Neural cell (in vitro differentiated cells): Measurements from ENCODE around the gene CNTNAP2. TPM values are rescaled to one million over a fixed set of nuclear protein-coding genes. Genes with fewer than 3 reads are reported as not detected.

ENCODE experiments used
- H2AFZ ChIP-seq: fragments of 200-600, 300-800 bp; sonication (generic), shearing (Covaris generic); 2 replicates; pipeline ENCODE4 v1.6.0; 2014; ENCODE audit warnings: low read depth, mild to moderate bottlenecking, antibody characterized with exemption, low read length, moderate library complexity
- H3F3A ChIP-seq: fragments of 200-600 bp; shearing (Covaris generic); 2 replicates; pipeline ENCODE4 v1.6.1; 2016; ENCODE audit warnings: mild to moderate bottlenecking, moderate library complexity, mixed read lengths, antibody characterized with exemption, low read length; ENCODE audit not compliant: insufficient read depth, poor library complexity, severe bottlenecking
- H3K27ac ChIP-seq: fragments of 200-600, 300-800 bp; sonication (generic), shearing (Covaris generic); 2 replicates; pipeline ENCODE4 v1.5.1; 2014; ENCODE audit warnings: mild to moderate bottlenecking, low read length, moderate library complexity
- H3K27me3 ChIP-seq: fragments of 300-800, 200-600 bp; sonication (generic), shearing (Covaris generic); 2 replicates; pipeline ENCODE4 v1.6.0; 2014; ENCODE audit warnings: mild to moderate bottlenecking, low read depth, low read length, moderate library complexity; ENCODE audit not compliant: insufficient read depth
- H3K36me3 ChIP-seq: fragments of 300-800, 200-600 bp; sonication (generic), shearing (Covaris generic); 2 replicates; pipeline ENCODE4 v1.5.1; 2014; ENCODE audit warnings: mild to moderate bottlenecking, antibody characterized with exemption, low read length, moderate library complexity; ENCODE audit not compliant: insufficient read depth
- H3K4me2 ChIP-seq: fragments of 300-800, 200-600 bp; sonication (generic), shearing (Covaris generic); 2 replicates; pipeline ENCODE4 v1.6.0; 2014; ENCODE audit warnings: mild to moderate bottlenecking, low read length
- H3K4me3 ChIP-seq: fragments of 300-800, 200-600 bp; sonication (generic), shearing (Covaris generic); 2 replicates; pipeline ENCODE4 v1.5.1; 2014; ENCODE audit warnings: mild to moderate bottlenecking, low read length, moderate library complexity
- H3K79me2 ChIP-seq: fragments of 200-600 bp; shearing (Covaris generic); replicated peaks from 2 replicates; pipeline ENCODE4 v1.6.0; 2014; ENCODE audit warnings: mild to moderate bottlenecking, low read length, moderate library complexity; ENCODE audit not compliant: insufficient read depth
- H3K9ac ChIP-seq: fragments of 300-800, 200-600 bp; sonication (generic), shearing (Covaris generic); 2 replicates; pipeline ENCODE4 v1.6.1; 2016; ENCODE audit warnings: mild to moderate bottlenecking, low read length, mixed read lengths
- H3K9me2 ChIP-seq: fragments of 200-600 bp; shearing (Covaris generic); 2 replicates; pipeline ENCODE4 v1.6.1; 2016; ENCODE audit warnings: mild to moderate bottlenecking, low read length, mixed read lengths; ENCODE audit not compliant: insufficient read depth
- H3K9me3 ChIP-seq: fragments of 200-600, 300-800 bp; sonication (generic), shearing (Covaris generic); 2 replicates; pipeline ENCODE4 v1.6.1; 2016; ENCODE audit warnings: mild to moderate bottlenecking, mixed run types, low read length, moderate library complexity, mixed read lengths
- H4K20me1 ChIP-seq: fragments of 200-600 bp; shearing (Covaris generic); 2 replicates; pipeline ENCODE4 v1.6.1; 2016; ENCODE audit warnings: mild to moderate bottlenecking, mixed run types; ENCODE audit not compliant: insufficient read depth
- EP300 ChIP-seq: fragments of 450-650 bp; conservative IDR thresholded peaks from 2 replicates; pipeline ENCODE4 v1.6.1; 2014; ENCODE audit warnings: antibody characterized with exemption, mild to moderate bottlenecking, moderate library complexity; ENCODE audit not compliant: poor library complexity, severe bottlenecking
- EZH2 ChIP-seq: fragments of 200-600, 300-800 bp; shearing (Covaris generic), sonication (generic); IDR thresholded peaks from 2 replicates; pipeline ENCODE4 v1.6.1; 2014; ENCODE audit warnings: antibody characterized with exemption, low read length, borderline replicate concordance, mild to moderate bottlenecking; ENCODE audit not compliant: insufficient read depth, poor library complexity, severe bottlenecking
- MXI1 ChIP-seq: fragments of 450-650 bp; conservative IDR thresholded peaks from 2 replicates; pipeline ENCODE4 v1.6.1; 2014; ENCODE audit warnings: antibody characterized with exemption, mild to moderate bottlenecking; ENCODE audit not compliant: poor library complexity, severe bottlenecking
- POLR2AphosphoS5 ChIP-seq: IDR thresholded peaks from 2 replicates; pipeline ENCODE4 v1.6.1; 2012
- RAD21 ChIP-seq: fragments of 450-650 bp; conservative IDR thresholded peaks from 2 replicates; pipeline ENCODE4 v1.6.1; 2014; ENCODE audit warnings: antibody characterized with exemption, mild to moderate bottlenecking, moderate library complexity
- SMC3 ChIP-seq: fragments of 450-650 bp; conservative IDR thresholded peaks from 2 replicates; pipeline ENCODE4 v1.6.1; 2014; ENCODE audit warnings: antibody characterized with exemption, mild to moderate bottlenecking, moderate library complexity; ENCODE audit not compliant: poor library complexity
- TAF1 ChIP-seq: IDR thresholded peaks from 2 replicates; pipeline ENCODE4 v1.6.1; 2012; ENCODE audit warnings: low read depth
- polyA plus RNA-seq: library from polyadenylated mRNA; depleted of rRNA; stranded (reverse); fragments of >200 nt; gene quantifications from 2 replicates; pipeline ENCODE4 v1.2.3, GENCODE V29; 2014
- TF ChIP-seq, protein P1 (sequence below): fragments of 450-650 bp; IDR thresholded peaks from 2 replicates; pipeline ENCODE4 v1.5.1; 2014; ENCODE audit warnings: antibody characterized with exemption, mild to moderate bottlenecking, moderate library complexity; ENCODE audit not compliant: poor library complexity, severe bottlenecking
- TF ChIP-seq, protein P2 (sequence below): IDR thresholded peaks from 2 replicates; pipeline ENCODE4 v1.6.1; 2012; ENCODE audit warnings: borderline replicate concordance

The CNTNAP2 gene
- polyA plus RNA-seq, 1 donor from 2014 or later = 276 TPM

DNA sequence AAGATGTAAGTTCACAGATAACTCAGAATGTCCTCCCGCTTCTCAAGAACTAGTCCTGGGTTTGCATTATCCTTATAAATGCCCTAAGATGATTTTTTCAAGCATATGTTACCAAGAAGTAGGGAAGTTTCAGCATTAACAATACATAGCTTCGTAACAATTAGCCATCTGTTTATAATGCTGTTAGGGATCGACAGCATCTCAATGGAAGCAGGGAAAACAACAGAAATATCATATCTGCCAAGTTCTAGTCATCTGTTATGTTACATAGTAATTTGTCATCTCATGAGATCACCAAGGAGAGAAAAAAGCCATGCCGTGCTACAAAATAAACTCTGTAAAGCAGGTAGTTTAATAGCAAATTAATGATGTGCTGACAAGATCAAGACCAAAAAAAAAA, 1742.4 kb downstream of the CNTNAP2 start:
- H3K27ac ChIP-seq = no peak overlapping the region
- H3K9ac ChIP-seq = no peak overlapping the region
- TF ChIP-seq SMC3 = no peak
- TF ChIP-seq EP300 = no peak
- TF ChIP-seq TAF1 = no peak
- TF ChIP-seq MXI1 = no peak
- no peak for TF ChIP-seq EZH2
- TF ChIP-seq RAD21 = no peak
- TF ChIP-seq, protein P1, sequence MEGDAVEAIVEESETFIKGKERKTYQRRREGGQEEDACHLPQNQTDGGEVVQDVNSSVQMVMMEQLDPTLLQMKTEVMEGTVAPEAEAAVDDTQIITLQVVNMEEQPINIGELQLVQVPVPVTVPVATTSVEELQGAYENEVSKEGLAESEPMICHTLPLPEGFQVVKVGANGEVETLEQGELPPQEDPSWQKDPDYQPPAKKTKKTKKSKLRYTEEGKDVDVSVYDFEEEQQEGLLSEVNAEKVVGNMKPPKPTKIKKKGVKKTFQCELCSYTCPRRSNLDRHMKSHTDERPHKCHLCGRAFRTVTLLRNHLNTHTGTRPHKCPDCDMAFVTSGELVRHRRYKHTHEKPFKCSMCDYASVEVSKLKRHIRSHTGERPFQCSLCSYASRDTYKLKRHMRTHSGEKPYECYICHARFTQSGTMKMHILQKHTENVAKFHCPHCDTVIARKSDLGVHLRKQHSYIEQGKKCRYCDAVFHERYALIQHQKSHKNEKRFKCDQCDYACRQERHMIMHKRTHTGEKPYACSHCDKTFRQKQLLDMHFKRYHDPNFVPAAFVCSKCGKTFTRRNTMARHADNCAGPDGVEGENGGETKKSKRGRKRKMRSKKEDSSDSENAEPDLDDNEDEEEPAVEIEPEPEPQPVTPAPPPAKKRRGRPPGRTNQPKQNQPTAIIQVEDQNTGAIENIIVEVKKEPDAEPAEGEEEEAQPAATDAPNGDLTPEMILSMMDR = no peak
- TF ChIP-seq, protein P2, sequence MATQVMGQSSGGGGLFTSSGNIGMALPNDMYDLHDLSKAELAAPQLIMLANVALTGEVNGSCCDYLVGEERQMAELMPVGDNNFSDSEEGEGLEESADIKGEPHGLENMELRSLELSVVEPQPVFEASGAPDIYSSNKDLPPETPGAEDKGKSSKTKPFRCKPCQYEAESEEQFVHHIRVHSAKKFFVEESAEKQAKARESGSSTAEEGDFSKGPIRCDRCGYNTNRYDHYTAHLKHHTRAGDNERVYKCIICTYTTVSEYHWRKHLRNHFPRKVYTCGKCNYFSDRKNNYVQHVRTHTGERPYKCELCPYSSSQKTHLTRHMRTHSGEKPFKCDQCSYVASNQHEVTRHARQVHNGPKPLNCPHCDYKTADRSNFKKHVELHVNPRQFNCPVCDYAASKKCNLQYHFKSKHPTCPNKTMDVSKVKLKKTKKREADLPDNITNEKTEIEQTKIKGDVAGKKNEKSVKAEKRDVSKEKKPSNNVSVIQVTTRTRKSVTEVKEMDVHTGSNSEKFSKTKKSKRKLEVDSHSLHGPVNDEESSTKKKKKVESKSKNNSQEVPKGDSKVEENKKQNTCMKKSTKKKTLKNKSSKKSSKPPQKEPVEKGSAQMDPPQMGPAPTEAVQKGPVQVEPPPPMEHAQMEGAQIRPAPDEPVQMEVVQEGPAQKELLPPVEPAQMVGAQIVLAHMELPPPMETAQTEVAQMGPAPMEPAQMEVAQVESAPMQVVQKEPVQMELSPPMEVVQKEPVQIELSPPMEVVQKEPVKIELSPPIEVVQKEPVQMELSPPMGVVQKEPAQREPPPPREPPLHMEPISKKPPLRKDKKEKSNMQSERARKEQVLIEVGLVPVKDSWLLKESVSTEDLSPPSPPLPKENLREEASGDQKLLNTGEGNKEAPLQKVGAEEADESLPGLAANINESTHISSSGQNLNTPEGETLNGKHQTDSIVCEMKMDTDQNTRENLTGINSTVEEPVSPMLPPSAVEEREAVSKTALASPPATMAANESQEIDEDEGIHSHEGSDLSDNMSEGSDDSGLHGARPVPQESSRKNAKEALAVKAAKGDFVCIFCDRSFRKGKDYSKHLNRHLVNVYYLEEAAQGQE = no peak
- TF ChIP-seq POLR2AphosphoS5 = no peak
- H3K4me3 ChIP-seq = no peak overlapping the region
- no peak overlapping the region for H3K4me2 ChIP-seq
- H3K36me3 ChIP-seq = no peaks in the 10 kb centered on the region
- no peaks in the 10 kb centered on the region for H3K9me2 ChIP-seq
- no peaks in the 10 kb centered on the region for H4K20me1 ChIP-seq
- H3K27me3 ChIP-seq = no peaks in the 10 kb centered on the region
- no peaks in the 10 kb centered on the region for H3K9me3 ChIP-seq
- H3K79me2 ChIP-seq = no peaks in the 10 kb centered on the region
- no peak overlapping the region for H2AFZ ChIP-seq
- H3F3A ChIP-seq = no peaks in the 10 kb centered on the region

DNA sequence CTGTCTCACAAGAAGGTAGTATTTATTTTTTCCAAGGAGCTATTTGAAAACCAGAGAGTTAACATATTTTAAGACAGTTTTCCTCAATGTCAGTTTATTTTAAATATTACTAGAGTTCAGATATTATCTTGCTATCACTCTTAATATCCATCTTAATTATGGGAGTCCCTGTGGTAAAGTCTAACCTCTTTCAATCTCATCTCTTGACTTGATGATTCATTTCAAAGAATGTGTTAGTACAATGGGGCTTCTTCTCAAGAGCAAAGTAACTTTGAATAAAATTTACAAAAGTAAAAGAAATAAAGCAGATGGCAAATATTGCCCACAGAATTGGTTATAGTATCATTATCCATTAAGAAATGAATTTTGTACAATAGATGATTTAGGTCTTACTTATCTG, 1742.9 kb downstream of the CNTNAP2 start:
- TF ChIP-seq TAF1 (no peak), RAD21 (no peak), EZH2 (no peak), SMC3 (no peak), POLR2AphosphoS5 (no peak), MXI1 (no peak)
- TF ChIP-seq, protein P2 = no peak
- H3K9ac ChIP-seq = no peak overlapping the region
- no peaks in the 10 kb centered on the region for H3F3A ChIP-seq
- H3K79me2 ChIP-seq = no peaks in the 10 kb centered on the region
- H3K9me2 ChIP-seq = no peaks in the 10 kb centered on the region
- no peak overlapping the region for H2AFZ ChIP-seq
- no peaks in the 10 kb centered on the region for H3K27me3 ChIP-seq
- no peak overlapping the region for H3K4me3 ChIP-seq
- H4K20me1 ChIP-seq = no peaks in the 10 kb centered on the region
- H3K36me3 ChIP-seq = no peaks in the 10 kb centered on the region
- no peaks in the 10 kb centered on the region for H3K9me3 ChIP-seq
- no peak overlapping the region for H3K27ac ChIP-seq
- no peak overlapping the region for H3K4me2 ChIP-seq
